GM23248 (cell line): ENCODE results near the gene MPP7.

ENCODE experiments used
- EZH2 ChIP-seq: fragments of 200-600 bp; sonication (generic); IDR thresholded peaks from 2 replicates; pipeline ENCODE4 v1.6.1; 2018; ENCODE audit warnings: antibody characterized with exemption, mild to moderate bottlenecking; ENCODE audit not compliant: insufficient read depth, poor library complexity, severe bottlenecking
- EZH2phosphoT487 ChIP-seq: fragments of 200-600 bp; sonication (generic); IDR thresholded peaks from 2 replicates; pipeline ENCODE4 v1.6.1; 2018; ENCODE audit warnings: antibody characterized with exemption, moderate library complexity, mild to moderate bottlenecking, low read depth; ENCODE audit not compliant: insufficient read depth

DNA sequence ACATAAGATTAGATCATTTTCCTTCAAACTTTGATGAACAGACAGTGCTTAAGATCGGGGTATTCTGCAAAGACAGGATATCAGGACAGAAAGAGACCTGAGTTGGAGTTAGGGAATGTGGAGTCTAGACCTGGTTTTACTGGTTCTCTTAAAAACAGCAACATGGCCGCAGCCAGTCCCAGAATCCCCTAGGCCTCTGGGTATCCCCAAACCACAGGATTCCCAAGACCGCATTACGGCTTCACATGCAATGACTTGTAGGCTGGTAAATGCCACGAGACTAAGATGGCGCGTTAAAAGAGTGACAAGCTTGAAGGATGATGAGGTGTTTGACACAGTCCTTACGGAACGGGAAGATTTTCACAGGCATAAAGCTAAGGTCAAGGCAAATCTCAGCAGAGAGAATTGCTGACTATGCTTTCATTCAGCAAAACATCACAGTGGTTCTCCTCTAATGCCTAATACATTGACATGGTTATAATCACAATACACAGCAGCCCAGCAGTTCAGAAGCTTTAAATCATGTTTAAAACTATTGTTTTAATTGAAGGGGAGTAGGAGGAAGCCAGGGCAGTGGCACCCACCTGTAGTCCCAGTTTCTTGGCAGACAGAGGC, 32.9 kb downstream of the MPP7 start:
- TF ChIP-seq EZH2 (no peak), EZH2phosphoT487 (no peak)
